HEK293T (cell line): ENCODE data around the gene TMEM39A.

Experiments used
- CTCF ChIA-PET: fragments of 350-600 bp; formaldehyde crosslinking; extraction: SDS; loops from one replicate; lab custom pipeline; 2021; ENCODE audit warnings: antibody characterized with exemption, inconsistent platforms; lab: Yijun Ruan, JAX
- POLR2A ChIA-PET: fragments of 350-600 bp; formaldehyde crosslinking; extraction: SDS; loops from one replicate; lab custom pipeline; 2020; ENCODE audit warnings: antibody characterized with exemption, inconsistent platforms; lab: Yijun Ruan, JAX
- DNase-seq: peaks from one replicate; pipeline ENCODE4 v3.0.0; 2012; ENCODE audit warnings: mixed read lengths; ENCODE audit errors: extremely low spot score
- ARNT ChIP-seq: fragments of 450-650 bp; IDR thresholded peaks from 2 replicates; pipeline ENCODE4 v1.6.1; 2017; ENCODE audit warnings: mild to moderate bottlenecking
- BHLHE40 ChIP-seq: fragments of 450-650 bp; IDR thresholded peaks from 2 replicates; pipeline ENCODE4 v1.6.1; 2016; ENCODE audit warnings: mild to moderate bottlenecking, moderate library complexity, borderline replicate concordance
- ELF4 ChIP-seq: fragments of 450-650 bp; IDR thresholded peaks from 2 replicates; pipeline ENCODE4 v1.6.1; 2017; ENCODE audit warnings: antibody characterized with exemption
- FOXA1 ChIP-seq: fragments of 450-650 bp; IDR thresholded peaks from 2 replicates; pipeline ENCODE4 v1.6.1; 2016; ENCODE audit warnings: mild to moderate bottlenecking
- FOXK2 ChIP-seq: fragments of 450-650 bp; IDR thresholded peaks from 2 replicates; pipeline ENCODE4 v1.6.1; 2016; ENCODE audit warnings: mild to moderate bottlenecking
- FOXM1 ChIP-seq: fragments of 450-650 bp; IDR thresholded peaks from 2 replicates; pipeline ENCODE4 v1.6.1; 2017; ENCODE audit warnings: mild to moderate bottlenecking, borderline replicate concordance
- HDGF ChIP-seq: fragments of 450-650 bp; IDR thresholded peaks from 2 replicates; pipeline ENCODE4 v1.6.1; 2017; ENCODE audit warnings: antibody characterized with exemption, borderline replicate concordance
- L3MBTL2 ChIP-seq: fragments of 450-650 bp; conservative IDR thresholded peaks from 2 replicates; pipeline ENCODE4 v1.6.1; 2016; ENCODE audit warnings: mild to moderate bottlenecking
- LEF1 ChIP-seq: fragments of 450-650 bp; IDR thresholded peaks from 2 replicates; pipeline ENCODE4 v1.6.1; 2017; ENCODE audit warnings: mild to moderate bottlenecking, borderline replicate concordance
- NFRKB ChIP-seq: fragments of 450-650 bp; IDR thresholded peaks from 2 replicates; pipeline ENCODE4 v1.6.1; 2016; ENCODE audit warnings: mild to moderate bottlenecking, moderate library complexity
- SP1 ChIP-seq: fragments of 450-650 bp; IDR thresholded peaks from 2 replicates; pipeline ENCODE4 v1.6.1; 2017
- SUZ12 ChIP-seq: fragments of 450-650 bp; IDR thresholded peaks from 2 replicates; pipeline ENCODE4 v1.6.1; 2016; ENCODE audit warnings: mild to moderate bottlenecking
- TARDBP ChIP-seq: fragments of 450-650 bp; IDR thresholded peaks from 2 replicates; pipeline ENCODE4 v1.6.1; 2016
- ZNF384 ChIP-seq: fragments of 450-650 bp; IDR thresholded peaks from 2 replicates; pipeline ENCODE4 v1.6.1; 2016
- TF ChIP-seq, protein P1 (sequence below): fragments of 450-650 bp; IDR thresholded peaks from 2 replicates; pipeline ENCODE4 v1.6.1; 2016

Gene TMEM39A

DNA sequence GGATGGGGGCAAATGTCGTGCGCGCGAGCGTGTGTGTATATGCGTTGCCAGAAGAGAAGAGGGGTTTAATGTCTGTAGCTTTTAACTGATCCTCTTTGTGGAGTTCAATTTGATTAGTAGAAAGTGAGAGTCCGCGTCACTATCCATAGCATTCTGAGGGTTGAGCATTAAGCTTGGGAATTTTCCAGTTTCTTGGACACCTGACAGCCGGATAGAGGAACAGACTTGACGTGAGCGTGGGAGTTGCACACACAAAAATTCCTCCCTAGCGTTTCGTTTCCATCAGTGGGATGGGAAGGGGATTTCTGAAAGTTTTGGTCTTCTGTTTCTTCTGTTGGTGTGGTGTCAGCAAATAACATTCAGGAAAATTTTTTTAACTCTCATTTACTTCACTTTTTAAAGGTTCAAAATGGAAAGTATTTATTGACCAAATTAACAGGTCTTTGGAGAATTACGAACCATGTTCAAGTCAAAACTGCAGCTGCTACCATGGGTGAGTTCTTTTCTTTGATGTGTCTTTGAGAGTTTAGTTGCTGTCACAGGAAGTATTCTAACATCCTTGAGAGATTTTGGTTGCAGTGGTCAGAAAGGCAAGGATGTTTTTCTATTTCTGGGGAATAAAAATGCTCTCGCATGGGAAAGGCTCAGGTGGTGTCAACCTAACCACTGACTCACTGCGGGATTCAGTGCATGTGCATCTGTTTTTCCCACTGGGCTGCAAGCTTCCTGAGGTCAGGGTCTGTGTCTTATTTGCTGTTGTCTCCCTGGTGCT, 6.2 kb upstream of the TMEM39A start:
- DNase-seq, result no peak
- POLR2A ChIA-PET, result interaction anchor here (1.5 to 1.7 kb wide), 2 partner anchors 29 to 207 kb away, joined by 4 to 13 read pairs; partner anchors contain the start of genes COX17 and TIMMDC1
- CTCF ChIA-PET, result no interaction called here
- TF ChIP-seq LEF1, result no peak
- TF ChIP-seq FOXM1, result no peak
- TF ChIP-seq SUZ12, result no peak
- no peak for TF ChIP-seq FOXK2

DNA sequence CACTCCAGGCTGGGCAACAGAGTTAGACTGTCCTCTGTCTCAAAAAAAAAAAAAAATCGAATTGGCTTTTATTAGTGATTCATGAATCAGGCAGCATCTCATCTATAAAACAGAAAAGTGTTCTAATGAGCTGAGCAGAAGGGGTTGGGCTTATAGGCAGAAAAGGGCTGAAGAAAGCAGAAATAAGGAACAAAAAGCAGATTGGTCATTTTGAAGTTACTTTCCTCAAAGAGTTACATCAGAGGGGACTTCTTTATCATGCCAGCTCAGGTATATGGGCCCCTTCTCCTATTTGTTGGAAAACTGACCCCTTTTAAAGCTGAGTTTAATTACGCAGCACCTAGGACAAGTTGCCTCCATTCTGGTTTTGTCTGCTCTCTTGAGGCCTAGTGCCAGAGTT, 4.6 kb upstream of the TMEM39A start:
- DNase-seq, result no peak
- CTCF ChIA-PET, result no interaction called here
- TF ChIP-seq ELF4 (no peak), BHLHE40 (no peak), ARNT (no peak), FOXK2 (no peak), NFRKB (no peak), HDGF (no peak), FOXM1 (no peak), TARDBP (no peak), FOXA1 (no peak)
- TF ChIP-seq, protein P1, sequence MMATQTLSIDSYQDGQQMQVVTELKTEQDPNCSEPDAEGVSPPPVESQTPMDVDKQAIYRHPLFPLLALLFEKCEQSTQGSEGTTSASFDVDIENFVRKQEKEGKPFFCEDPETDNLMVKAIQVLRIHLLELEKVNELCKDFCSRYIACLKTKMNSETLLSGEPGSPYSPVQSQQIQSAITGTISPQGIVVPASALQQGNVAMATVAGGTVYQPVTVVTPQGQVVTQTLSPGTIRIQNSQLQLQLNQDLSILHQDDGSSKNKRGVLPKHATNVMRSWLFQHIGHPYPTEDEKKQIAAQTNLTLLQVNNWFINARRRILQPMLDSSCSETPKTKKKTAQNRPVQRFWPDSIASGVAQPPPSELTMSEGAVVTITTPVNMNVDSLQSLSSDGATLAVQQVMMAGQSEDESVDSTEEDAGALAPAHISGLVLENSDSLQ, result no peak
- POLR2A ChIA-PET, result interaction anchor here (0.6 to 1.7 kb wide), 3 partner anchors 30 to 1132 kb away, joined by 3 to 13 read pairs (median 4); partner anchors contain the start of gene TIMMDC1

DNA sequence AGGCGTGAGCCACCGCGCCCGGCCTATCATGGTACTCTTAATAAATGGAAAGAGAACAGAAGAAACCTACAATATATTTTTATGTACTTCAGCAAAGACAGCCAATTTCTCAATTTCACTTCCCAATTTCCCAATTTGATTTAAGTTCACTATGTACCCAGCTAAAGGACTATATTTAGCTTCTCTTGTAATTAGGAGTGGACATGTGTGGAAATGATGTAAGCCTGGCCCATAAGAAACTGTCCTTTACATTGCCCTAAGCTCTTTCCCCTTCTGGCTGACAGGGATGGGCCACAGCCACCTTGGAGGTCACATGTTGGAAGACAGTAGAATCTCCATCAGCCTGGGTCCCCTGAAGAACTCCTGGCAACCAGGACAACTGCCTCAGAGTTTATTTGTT, 6.2 kb downstream of the TMEM39A start:
- POLR2A ChIA-PET, result no interaction called here
- no peak for DNase-seq
- TF ChIP-seq HDGF (no peak), BHLHE40 (no peak), SUZ12 (no peak), SP1 (no peak), FOXK2 (no peak), FOXM1 (no peak), FOXA1 (no peak)
- CTCF ChIA-PET, result no interaction called here

DNA sequence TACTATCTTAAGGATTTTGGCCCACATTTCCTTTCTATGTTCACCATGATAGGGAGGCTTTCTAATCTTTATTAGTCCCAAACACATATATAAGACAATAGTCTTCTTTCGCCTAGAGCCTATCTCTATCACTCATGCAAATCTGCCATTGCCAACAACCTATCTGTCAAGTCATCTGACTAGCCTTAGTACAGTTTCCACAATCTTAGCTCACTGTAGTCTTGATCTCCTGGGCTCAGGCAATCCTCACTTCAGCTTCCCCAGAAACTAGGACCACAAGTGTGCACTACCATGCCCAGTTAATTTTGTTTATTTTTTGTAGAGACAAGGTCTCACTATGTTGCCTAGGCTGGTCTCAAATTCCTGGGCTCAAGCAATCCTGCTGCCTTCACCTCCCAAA, 6.9 kb downstream of the TMEM39A start:
- ChIA-PET CTCF (no interaction called here), POLR2A (no interaction called here)
- DNase-seq, result no peak
- TF ChIP-seq FOXA1, result no peak
- no peak for TF ChIP-seq HDGF
- no peak for TF ChIP-seq L3MBTL2
- TF ChIP-seq NFRKB, result no peak
- no peak for TF ChIP-seq BHLHE40
- TF ChIP-seq LEF1, result no peak
- TF ChIP-seq ELF4, result no peak
- no peak for TF ChIP-seq ARNT

DNA sequence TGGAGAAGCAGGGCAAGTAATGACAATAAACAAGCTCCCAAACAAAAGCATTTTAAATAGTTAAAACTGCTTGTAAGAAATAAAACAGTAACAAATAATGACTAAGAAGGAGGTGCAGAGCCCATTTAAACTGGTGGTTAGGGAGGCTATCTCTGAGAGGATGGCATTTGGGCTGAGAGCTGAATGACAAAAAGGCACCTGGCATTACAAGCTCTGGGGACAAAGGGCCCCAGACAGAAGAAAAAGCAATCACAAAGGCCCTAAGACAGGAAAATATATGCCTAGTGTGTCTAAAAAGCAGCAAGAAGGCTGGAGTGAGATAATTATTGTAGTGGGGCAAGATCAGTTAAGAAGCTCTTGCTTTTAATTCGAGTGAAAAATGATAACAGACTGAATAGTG, 9.6 kb downstream of the TMEM39A start:
- TF ChIP-seq FOXM1 (no peak), SP1 (no peak), HDGF (no peak)
- CTCF ChIA-PET, result no interaction called here
- POLR2A ChIA-PET, result interaction anchor here (0.7 kb wide), 1 partner anchor 9 kb away, joined by 3 read pairs; the partner anchor contains the start of gene TMEM39A
- DNase-seq, result no peak

DNA sequence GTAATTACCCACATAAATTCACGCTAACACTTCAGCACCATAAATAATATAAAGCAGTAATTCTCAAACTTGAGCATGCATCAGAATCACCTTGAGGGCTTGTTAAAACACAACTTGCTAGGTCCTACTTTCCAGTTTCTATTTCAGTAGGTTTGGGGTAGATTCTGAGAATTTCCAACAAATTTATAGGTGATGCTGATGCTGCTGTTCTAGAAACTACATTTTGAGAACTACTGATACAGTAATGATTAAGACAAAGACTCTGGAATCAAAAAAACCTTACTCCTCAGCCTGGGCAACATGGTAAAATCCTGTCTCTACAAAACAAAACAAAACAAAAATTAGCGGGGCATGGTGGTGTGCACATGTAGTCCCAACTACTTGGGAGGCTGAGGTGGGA, 18.8 kb downstream of the TMEM39A start:
- CTCF ChIA-PET, result no interaction called here
- POLR2A ChIA-PET, result no interaction called here
- no peak for DNase-seq
- TF ChIP-seq FOXA1 (no peak), ARNT (no peak), L3MBTL2 (no peak), SP1 (no peak), SUZ12 (no peak), NFRKB (no peak), FOXK2 (no peak)
- TF ChIP-seq, protein P1, result no peak

DNA sequence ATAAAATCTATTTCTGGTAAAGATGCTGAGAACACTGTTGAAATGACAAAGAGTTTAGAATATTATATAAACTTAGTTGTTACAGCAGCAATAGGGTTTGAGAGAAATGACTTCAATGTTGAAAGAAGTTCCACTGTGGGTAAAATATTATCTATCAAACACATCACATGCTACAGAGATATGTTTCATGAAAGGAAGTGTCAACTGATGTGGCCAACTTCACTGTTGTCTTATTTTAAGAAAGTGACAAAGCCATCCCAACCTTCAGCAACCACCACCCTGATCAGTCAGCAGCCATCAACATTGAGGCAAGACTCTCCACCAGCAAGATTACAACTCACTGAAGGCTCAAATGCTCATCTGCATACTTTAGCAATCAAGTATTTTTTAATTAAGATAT, 20.2 kb downstream of the TMEM39A start:
- no peak for DNase-seq
- POLR2A ChIA-PET, result no interaction called here
- TF ChIP-seq ELF4, result no peak
- TF ChIP-seq NFRKB, result no peak
- TF ChIP-seq, protein P1, result no peak
- no peak for TF ChIP-seq ARNT
- TF ChIP-seq ZNF384, result no peak
- no peak for TF ChIP-seq BHLHE40
- no peak for TF ChIP-seq FOXK2
- TF ChIP-seq FOXA1, result no peak
- no peak for TF ChIP-seq SUZ12
- no peak for TF ChIP-seq L3MBTL2
- no peak for TF ChIP-seq SP1
- no peak for TF ChIP-seq FOXM1
- CTCF ChIA-PET, result no interaction called here
